ENCODE measurements around the gene PLEKHA5. TPM values are rescaled to one million over a fixed set of nuclear protein-coding genes. Genes with fewer than 3 reads are reported as not detected.

Gene PLEKHA5
- total and polyA plus RNA-seq, 2 donors from 2014 or later = 26.6 to 52.9 TPM

DNA sequence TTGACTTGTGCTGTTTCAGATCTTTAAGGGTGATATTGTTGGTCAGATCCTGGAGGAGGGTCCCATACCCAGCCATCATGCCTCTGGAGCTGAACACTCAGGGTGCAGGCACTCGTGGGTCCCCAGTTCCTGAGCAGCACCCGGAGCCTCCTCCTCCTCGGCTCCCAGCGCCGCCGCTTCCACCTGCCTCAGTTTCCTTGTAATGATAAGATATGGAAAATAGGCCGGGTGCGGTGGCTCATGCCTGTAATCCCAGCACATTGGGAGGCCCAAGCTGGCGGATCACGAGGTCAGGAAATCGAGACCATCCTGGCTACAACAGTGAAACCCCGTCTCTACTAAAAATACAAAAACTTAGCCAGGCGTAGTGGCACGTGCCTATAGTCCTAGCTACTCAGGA lies 289.6 kb downstream of the PLEKHA5 start:
- Histone ChIP-seq H3K9ac (ENCODE audit: low read length in 3 of 3) (no peak overlapping the region), H3K4me1 (ENCODE audit: control insufficient read depth in 2 of 3, insufficient read depth in 2 of 3, low read depth in 1 of 3, low read length in 3 of 3) (no peaks in the 10 kb centered on the region), H3K4me3 (ENCODE audit: low read length in 3 of 3) (no peak overlapping the region), H3K9me3 (ENCODE audit: control insufficient read depth in 2 of 3, insufficient read depth in 1 of 3, low read length in 3 of 3) (no peaks in the 10 kb centered on the region), H3K27ac (ENCODE audit: low read depth in 2 of 2, low read length in 2 of 2) (no peak overlapping the region), H3K36me3 (ENCODE audit: control insufficient read depth in 2 of 3, insufficient read depth in 3 of 3, low read length in 3 of 3) (no peaks in the 10 kb centered on the region), H3K27me3 (ENCODE audit: control insufficient read depth, insufficient read depth, low read length) (no peaks in the 10 kb centered on the region)
- TF ChIP-seq, protein P1, sequence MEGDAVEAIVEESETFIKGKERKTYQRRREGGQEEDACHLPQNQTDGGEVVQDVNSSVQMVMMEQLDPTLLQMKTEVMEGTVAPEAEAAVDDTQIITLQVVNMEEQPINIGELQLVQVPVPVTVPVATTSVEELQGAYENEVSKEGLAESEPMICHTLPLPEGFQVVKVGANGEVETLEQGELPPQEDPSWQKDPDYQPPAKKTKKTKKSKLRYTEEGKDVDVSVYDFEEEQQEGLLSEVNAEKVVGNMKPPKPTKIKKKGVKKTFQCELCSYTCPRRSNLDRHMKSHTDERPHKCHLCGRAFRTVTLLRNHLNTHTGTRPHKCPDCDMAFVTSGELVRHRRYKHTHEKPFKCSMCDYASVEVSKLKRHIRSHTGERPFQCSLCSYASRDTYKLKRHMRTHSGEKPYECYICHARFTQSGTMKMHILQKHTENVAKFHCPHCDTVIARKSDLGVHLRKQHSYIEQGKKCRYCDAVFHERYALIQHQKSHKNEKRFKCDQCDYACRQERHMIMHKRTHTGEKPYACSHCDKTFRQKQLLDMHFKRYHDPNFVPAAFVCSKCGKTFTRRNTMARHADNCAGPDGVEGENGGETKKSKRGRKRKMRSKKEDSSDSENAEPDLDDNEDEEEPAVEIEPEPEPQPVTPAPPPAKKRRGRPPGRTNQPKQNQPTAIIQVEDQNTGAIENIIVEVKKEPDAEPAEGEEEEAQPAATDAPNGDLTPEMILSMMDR (IDR thresholded peaks at IDR 0.05; ENCODE audit: borderline replicate concordance, extremely low read depth, insufficient read depth) = no peak
- FAIRE-seq = no peak
- no peak for DNase-seq
- intact Hi-C loops (cut with DNase I) = no loop called here

DNA sequence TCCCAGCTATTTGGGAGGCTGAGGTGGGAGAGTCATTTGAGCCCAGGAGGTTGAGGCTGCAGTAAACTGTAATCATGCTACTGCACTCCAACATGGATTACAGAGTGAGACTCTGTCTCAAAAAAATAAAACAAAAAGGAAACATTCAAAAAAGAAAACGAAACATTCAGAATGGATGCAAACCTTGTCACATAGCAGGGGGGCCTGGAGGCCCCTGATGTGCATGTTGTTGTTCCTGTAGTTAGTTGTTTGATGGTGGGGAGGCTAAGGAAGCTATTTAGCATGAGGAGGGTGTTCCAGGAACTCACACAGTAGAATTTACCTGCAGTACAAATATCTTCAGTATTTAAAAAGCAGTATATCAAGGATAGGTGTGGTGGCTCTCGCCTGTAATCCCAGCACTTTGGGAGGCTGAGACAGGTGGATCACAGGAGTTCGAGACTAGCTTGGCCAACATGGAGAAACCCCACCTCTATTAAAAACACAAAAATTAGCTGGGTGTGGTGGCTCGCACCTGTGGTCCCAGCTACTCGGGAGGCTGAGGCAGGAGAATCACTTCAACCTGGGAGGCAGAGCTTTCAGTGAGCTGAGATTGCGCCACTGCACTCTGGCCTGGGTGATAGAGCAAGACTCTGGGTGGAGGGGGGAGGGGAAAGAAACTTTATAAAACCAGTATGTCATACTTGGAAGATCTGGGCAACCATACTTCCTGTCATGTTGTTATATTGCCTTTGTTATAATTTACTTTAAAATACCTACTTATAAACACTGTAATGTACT lies 292.2 kb downstream of the PLEKHA5 start:
- no peaks in the 10 kb centered on the region for H3K36me3 ChIP-seq (ENCODE audit: control insufficient read depth in 2 of 3, insufficient read depth in 3 of 3, low read length in 3 of 3)

GRCh38 chr12:19423166-19423930 lies 293.8 kb downstream of the PLEKHA5 start:
- FAIRE-seq = no peak
- Histone ChIP-seq H3K4me1 (ENCODE audit: control insufficient read depth in 2 of 3, insufficient read depth in 2 of 3, low read depth in 1 of 3, low read length in 3 of 3) (no peaks in the 10 kb centered on the region), H3K4me3 (ENCODE audit: low read length in 3 of 3) (no peak overlapping the region), H3K9me3 (ENCODE audit: control insufficient read depth in 2 of 3, insufficient read depth in 1 of 3, low read length in 3 of 3) (no peaks in the 10 kb centered on the region), H3K36me3 (ENCODE audit: control insufficient read depth in 2 of 3, insufficient read depth in 3 of 3, low read length in 3 of 3) (no peaks in the 10 kb centered on the region), H3K27ac (ENCODE audit: low read depth in 2 of 2, low read length in 2 of 2) (no peak overlapping the region), H3K27me3 (ENCODE audit: control insufficient read depth, insufficient read depth, low read length) (no peaks in the 10 kb centered on the region), H3K9ac (ENCODE audit: low read length in 3 of 3) (no peak overlapping the region)
- TF ChIP-seq, protein P1 (IDR thresholded peaks at IDR 0.05; ENCODE audit: borderline replicate concordance, extremely low read depth, insufficient read depth) = no peak
- no peak for DNase-seq
- intact Hi-C loops (cut with DNase I) = no loop called here

More for the DNA sequence above, 292.2 kb downstream of the PLEKHA5 start:
- H3K27me3 ChIP-seq (ENCODE audit: control insufficient read depth, insufficient read depth, low read length) = no peaks in the 10 kb centered on the region
- H3K9me3 ChIP-seq (ENCODE audit: control insufficient read depth in 2 of 3, insufficient read depth in 1 of 3, low read length in 3 of 3) = no peaks in the 10 kb centered on the region
- DNase-seq = no peak
- no peaks in the 10 kb centered on the region for H3K4me1 ChIP-seq (ENCODE audit: control insufficient read depth in 2 of 3, insufficient read depth in 2 of 3, low read depth in 1 of 3, low read length in 3 of 3)
- no peak overlapping the region for H3K27ac ChIP-seq (ENCODE audit: low read depth in 2 of 2, low read length in 2 of 2)
- FAIRE-seq = no peak
- no peak overlapping the region for H3K9ac ChIP-seq (ENCODE audit: low read length in 3 of 3)
- TF ChIP-seq, protein P1 (IDR thresholded peaks at IDR 0.05; ENCODE audit: borderline replicate concordance, extremely low read depth, insufficient read depth) = no peak
- intact Hi-C loops (cut with DNase I) = no loop called here
- no peak overlapping the region for H3K4me3 ChIP-seq (ENCODE audit: low read length in 3 of 3)

Data from kidney (tissue), 14 donors.